Mammary epithelial cell (primary cell): Measurements from ENCODE around the gene INTS11.

ENCODE experiments used
- EZH2 ChIP-seq: IDR thresholded peaks from 2 replicates; pipeline ENCODE4 v1.6.1; 2012; ENCODE audit warnings: low read length, inconsistent platforms, borderline replicate concordance
- TF ChIP-seq, protein P1 (sequence below), 2 donors: IDR thresholded peaks in 1 of 2; conservative IDR thresholded peaks in 1 of 2; 2 replicates each; pipeline ENCODE4 v1.5.1; 2011 to 2012; ENCODE audit warnings: inconsistent platforms in 2 of 2, low read length in 2 of 2, mild to moderate bottlenecking in 2 of 2, control low read depth in 1 of 2, low read depth in 1 of 2; ENCODE audit not compliant: insufficient read depth in 1 of 2; ENCODE audit errors: extremely low read depth in 1 of 2

DNA sequence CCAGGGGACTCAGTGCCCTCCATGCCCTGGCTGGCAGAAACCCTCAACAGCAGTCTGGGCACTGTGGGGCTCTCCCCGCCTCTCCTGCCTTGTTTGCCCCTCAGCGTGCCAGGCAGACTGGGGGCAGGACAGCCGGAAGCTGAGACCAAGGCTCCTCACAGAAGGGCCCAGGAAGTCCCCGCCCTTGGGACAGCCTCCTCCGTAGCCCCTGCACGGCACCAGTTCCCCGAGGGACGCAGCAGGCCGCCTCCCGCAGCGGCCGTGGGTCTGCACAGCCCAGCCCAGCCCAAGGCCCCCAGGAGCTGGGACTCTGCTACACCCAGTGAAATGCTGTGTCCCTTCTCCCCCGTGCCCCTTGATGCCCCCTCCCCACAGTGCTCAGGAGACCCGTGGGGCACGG, 3.8 kb upstream of the INTS11 start:
- TF ChIP-seq, protein P1, sequence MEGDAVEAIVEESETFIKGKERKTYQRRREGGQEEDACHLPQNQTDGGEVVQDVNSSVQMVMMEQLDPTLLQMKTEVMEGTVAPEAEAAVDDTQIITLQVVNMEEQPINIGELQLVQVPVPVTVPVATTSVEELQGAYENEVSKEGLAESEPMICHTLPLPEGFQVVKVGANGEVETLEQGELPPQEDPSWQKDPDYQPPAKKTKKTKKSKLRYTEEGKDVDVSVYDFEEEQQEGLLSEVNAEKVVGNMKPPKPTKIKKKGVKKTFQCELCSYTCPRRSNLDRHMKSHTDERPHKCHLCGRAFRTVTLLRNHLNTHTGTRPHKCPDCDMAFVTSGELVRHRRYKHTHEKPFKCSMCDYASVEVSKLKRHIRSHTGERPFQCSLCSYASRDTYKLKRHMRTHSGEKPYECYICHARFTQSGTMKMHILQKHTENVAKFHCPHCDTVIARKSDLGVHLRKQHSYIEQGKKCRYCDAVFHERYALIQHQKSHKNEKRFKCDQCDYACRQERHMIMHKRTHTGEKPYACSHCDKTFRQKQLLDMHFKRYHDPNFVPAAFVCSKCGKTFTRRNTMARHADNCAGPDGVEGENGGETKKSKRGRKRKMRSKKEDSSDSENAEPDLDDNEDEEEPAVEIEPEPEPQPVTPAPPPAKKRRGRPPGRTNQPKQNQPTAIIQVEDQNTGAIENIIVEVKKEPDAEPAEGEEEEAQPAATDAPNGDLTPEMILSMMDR (conservative IDR thresholded peaks at IDR 0.05 in 1 of 2, IDR thresholded peaks at IDR 0.05 in 1 of 2; ENCODE audit: extremely low read depth in 1 of 2, insufficient read depth in 1 of 2, low read depth in 1 of 2, low read length in 2 of 2), result no peak
- no peak for TF ChIP-seq EZH2
